Cardiac septum (tissue), 1 donor: ENCODE measurements around the gene TMPRSS13. TPM values are rescaled to one million over a fixed set of nuclear protein-coding genes. Genes with fewer than 3 reads are reported as not detected.
A peak's percentile ranks its signal among the peaks of the same experiment; 100 is the strongest.
"Not testable (repeated sequence)": the region's sequence is repeated elsewhere in the genome, so short reads cannot be mapped to it uniquely, and the experiment has no call there.

Source experiments
- DNase-seq: peaks from one replicate; pipeline ENCODE4 v3.0.0-alpha.2; 2020; ENCODE audit warnings: low spot score
- intact Hi-C: fragments of 100-400 bp; cut with DNase I; formaldehyde crosslinking; loops from one replicate; pipeline ENCODE4 v1.14.0; 2022
- total RNA-seq: library from RNA; stranded (reverse); fragmentation: NEBNext Ultra II Directional; extraction: Animal tissue kit (Norgen Biotek cat#: 25700); gene quantifications from one replicate; pipeline ENCODE4 v1.2.1, GENCODE V29; 2021
- donor health status: DM: no; HTN: no; CAD: no.

TMPRSS13 gene
- total RNA-seq, 1 donor from 2014 or later = not detected

DNA sequence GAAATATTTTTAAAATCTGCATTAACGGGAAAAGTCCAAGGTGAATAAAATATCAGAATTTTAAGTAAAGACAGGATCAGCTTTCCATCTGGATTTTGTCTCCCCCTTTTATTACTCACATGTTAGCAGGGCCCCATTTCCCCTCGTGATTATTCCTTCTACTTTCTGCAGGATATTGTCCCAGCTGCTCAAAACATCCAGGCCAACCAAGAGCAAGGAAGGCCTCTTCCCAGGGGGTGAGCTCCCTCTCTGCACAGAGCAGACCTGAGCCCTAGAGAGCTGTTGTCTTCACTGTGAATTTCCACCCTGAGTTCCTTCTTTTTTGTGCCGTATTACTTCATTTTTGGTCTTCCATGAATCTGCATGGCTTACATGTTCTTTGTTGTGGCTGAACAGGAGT, 3.7 kb upstream of the TMPRSS13 start:
- intact Hi-C loops = no loop called here
- no peak for DNase-seq

DNA sequence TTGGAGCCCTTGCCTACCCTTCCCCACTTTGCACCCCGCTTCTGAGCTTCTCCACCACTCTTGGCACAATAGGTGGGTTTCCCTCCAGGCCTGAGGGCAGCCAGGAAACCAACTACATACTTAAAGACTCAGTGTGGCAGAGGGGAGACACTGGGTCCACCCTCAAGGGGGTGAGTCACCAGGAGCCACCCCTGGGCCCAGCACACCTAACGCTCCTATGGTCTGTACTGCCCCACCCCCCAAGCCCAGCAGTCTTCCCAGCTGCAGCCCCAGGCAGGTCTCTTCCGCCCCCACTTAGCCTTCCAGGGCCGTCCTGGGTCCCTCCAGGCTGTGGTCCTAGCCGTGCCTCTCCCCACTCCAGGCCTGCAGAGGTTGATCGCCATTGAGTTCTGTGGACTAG, 3.2 kb upstream of the TMPRSS13 start:
- peak; percentile 47 for DNase-seq

DNA sequence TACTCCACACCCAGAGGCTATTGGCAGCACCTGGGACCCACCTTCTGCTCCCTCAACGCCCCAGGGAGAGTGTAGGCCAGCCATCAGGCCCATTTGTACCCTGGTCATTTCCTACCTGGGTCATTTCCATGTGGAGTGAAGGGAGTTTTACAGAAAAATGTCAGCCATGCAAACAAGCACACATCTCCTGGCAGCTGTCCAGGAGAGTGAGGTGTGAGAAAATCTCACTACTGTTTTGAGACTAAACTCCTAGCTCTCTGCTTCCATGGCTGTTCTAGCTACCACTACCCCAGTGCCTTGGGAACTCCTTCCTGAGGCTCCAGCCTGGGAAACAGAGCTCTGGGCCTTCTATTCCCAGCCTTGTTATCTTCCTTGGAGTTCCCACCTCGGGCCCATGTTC, 2.8 kb upstream of the TMPRSS13 start:
- intact Hi-C loops = no loop called here
- no peak for DNase-seq

More for the DNA sequence above, 3.2 kb upstream of the TMPRSS13 start:
- intact Hi-C loops = no loop called here

DNA sequence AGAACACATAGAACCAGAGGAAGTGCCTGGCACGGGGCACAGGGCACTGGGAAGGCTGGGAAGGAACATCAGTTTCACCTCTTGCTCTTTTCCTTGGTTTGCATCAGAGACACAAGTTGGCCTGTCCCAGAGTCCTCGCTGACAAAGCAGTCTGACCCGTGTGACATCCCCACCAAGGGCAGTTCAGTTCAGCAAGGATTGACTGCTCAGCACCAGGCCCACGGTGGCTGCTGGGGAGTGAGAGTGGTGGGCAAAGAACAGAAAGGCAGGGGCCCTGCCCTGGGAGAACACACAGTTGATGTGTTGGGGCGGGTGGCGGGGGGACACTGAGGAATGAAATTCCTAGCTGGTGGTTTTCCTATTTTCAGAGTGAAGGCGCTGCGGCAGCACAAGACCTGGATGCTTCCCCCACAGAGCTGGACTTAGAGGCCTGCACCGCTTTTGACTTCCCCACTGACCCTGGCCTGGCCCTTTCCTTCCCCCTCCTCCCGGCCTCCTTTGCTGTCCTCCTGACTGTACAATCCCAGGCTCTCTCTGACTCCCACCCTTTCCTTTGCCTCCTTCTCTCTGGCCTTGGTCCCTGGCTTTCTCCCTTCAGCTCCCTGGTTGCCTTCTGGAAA, 2.2 kb upstream of the TMPRSS13 start:
- DNase-seq = peak; percentile 68
- intact Hi-C loops = no loop called here

DNA sequence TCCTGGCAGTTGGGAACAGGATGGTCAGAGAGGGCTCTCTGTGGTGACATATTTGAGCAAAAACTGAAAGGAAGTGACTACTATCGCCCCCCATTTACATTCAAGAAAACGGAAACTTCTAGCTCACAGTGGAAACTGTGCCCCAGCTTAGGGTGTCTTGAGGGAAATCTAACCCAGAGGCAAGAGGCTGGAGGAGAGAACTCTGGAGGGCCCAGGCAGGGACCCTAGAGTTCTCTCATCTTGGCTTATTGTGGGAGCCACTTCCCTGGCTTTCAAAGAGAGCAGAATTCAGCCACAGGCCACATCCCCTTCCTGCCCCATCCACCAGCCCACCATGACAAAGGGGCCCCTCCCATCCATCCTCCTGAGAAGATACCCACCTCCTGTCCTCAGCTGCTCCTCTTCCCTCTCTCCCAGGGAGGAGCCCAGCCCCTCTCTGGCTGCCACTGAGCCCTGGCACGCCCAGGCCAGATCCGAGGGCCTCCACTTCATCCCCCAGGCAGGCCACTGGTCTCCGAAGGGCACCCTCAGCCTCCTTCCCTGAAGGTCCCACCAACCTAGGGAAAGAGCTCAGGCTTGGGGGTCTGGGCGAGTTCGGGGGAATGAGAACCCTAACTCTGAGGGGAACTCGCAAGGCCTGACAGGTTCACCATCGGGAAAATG, 1.6 kb upstream of the TMPRSS13 start:
- intact Hi-C loops = no loop called here
- peak; percentile 54 for DNase-seq

DNA sequence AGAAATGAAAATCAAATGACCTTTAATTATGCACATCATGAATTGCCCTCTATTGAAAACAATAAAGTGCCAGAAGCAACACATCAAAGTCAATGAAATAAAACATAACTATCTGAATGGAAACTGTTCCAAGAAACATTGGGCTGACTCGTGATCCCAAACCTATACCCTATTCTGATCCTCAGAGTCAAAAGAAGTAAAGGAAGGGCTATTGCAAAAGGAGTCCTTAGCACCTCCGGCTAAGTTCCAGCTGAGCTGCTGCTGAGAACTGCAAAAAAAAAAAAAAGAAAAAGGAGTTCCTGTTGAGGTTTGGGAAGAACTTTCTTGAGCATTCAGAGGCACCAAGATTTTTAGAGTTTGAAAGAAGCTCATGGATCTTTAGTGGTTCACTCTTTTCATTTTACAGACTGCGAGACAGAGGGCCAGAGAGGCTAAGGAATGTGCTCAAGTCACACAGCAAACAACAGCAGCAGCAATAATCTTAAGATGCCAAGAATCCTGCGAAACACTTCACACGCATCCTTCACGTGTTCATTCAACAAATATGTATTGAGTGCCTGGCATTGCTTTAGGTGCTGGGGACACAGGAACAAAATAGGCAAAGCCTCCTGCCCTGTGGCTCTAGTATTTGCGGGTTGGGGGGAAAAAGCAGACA, 841 bp upstream of the TMPRSS13 start:
- DNase-seq = peak; percentile 10
- intact Hi-C loops = no loop called here

DNA sequence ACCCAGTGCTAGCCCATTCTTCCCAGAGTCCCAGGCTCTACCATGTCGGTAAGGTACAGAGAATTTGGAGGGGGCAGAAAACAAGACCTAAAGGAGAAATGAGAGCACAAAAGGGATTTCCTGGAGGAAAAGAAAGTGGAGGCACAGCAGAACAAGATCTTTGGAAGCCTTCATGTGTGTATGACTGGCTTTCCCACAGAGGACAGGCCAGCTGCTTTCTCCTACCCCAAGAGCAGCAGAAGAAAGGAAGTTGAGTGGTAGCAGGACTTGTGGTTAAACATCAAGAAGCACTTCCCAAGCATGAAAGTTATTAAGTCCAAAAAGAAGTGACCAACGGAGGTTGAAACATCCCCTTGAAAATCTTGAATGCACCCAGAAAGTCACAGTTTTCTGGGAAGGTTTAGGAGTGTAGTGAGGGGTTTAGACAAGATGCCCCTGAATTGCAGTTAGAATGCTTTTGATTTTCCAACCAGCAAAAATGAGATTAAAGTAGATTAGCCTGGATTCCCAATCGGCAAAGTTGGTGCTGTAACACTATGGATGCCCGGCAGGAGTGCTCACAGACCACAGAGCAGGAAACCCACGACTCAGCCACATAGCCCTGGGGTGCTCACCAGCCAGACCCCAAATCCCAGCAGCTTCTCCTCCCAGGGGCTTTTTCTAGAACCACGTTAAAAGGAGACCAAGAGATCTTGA, 608 bp downstream of the TMPRSS13 start:
- intact Hi-C loops = no loop called here
- peak; percentile 4 for DNase-seq

DNA sequence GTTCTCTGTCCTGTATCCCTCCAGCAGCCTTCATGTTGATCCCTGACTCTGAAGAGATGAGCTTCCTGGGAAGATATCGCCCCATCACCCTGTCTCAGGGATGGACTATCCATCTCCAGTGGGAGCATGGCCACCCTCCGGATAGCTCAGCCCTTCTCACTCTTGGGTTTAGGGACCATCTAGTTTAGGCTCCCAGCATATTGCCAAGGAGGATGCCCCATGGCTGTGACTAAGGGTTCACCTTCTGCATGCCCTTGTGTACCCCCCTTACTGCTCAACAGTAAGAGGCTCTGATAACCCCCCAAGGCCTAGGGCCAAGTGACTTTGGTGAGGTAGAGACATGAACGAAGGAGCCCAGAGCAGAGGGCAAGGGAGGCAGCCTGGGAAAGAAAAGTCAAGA, 1.3 kb downstream of the TMPRSS13 start:
- intact Hi-C loops = no loop called here

DNA sequence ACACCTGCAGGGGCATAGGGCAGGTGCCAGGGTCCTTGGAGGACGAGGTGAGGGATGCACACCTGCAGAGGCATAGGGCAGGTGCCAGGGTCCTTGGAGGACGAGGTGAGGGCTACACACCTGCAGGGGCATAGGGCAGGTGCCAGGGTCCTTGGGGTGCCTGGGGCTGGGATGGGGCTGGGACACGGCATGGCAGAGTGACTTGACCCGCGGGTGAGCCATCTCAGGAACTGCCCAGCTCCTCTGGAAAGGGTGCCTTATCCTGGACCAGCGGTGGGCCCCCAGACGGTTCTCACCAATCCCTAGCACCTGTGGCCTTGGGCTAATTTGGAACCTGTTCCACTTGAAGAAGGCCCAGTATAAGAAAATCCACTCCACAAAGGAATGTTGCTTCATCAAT, 3.0 kb downstream of the TMPRSS13 start:
- intact Hi-C loops = not testable (repeated sequence)
- peak; percentile 39 for DNase-seq

More for the DNA sequence above, 1.3 kb downstream of the TMPRSS13 start:
- peak; percentile 51 for DNase-seq

DNA sequence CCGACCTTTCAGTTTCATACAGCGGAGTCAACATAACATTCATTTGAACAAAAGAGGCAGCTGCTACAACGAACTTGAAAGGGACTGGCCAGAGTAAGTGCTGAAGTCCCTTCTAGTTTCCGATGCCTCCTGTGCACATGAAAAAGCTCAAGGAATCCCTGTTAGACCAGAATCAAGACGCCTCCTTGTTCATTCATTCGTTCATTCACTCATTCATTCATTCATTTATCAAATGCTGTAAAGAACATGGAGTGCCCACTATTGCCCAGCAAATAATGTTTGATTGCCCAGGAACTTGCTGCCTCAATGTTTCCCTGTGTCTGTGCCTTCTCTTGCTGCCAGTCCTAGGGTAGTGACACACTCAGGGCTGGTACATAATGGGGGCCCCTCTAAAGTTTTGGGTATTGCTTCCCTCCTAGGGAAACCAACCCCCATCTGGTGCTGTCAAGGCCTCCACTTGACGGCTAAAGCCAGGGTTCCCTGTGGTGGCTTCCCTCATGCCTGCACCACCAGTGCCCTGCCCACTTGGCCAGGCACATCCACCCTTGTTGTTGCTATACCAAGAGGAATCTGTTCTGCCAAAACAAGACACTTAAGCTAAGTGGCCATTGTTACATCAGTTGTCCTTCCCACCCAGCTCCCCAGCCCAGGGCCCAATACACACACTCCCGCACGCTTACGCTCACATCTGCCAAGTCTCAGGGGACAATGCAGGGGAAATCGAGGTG, 3.8 kb downstream of the TMPRSS13 start:
- DNase-seq = peak; percentile 57
- intact Hi-C loops = no loop called here

DNA sequence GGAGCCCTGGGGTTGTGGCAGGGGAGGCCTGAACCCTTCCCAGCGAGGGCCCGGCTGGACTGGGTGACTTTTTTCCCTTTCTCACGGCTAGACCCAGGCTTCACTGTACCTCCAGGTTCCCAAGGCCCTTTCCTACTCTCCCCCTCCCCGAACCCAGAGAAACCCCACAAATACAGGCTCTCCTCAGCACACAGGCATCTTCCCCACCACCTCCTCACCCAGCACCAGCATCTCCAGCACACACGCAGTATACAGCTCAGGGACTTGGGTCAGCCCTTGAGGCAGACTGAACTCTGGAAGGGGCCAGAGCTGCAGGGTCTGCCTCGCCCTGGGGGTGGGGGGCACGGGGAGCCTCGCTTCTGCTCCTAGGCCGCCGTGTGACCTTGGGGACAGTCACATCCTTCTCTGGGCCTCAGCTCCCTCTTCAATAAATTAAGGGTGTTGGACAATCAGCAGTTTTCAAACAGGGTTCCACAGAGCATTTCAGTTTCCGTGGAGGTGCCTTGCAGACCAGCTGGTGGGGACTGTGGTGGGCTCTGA, 4.5 kb downstream of the TMPRSS13 start:
- intact Hi-C loops = no loop called here
- DNase-seq = peak; percentile 36

DNA sequence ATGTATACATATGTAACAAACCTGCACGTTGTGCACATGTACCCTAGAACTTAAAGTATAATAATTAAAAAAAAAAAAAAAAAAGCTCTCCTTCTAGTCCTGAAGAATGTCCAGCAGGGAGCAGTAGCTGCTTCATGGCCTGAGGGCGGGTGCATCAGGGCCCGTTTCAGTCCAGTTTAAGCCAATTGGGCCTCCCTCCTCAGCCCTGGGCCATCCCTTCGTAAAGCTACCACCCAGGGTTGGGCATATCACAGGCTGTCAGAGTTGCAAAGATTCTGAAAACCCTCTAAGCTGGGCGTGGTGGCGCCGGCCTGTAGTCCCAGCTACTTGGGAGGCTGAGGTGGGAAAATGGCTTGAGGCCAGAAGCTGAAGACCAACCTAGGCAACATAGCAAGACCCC, 5.4 kb downstream of the TMPRSS13 start:
- DNase-seq = peak; percentile 27
- intact Hi-C loops = no loop called here

DNA sequence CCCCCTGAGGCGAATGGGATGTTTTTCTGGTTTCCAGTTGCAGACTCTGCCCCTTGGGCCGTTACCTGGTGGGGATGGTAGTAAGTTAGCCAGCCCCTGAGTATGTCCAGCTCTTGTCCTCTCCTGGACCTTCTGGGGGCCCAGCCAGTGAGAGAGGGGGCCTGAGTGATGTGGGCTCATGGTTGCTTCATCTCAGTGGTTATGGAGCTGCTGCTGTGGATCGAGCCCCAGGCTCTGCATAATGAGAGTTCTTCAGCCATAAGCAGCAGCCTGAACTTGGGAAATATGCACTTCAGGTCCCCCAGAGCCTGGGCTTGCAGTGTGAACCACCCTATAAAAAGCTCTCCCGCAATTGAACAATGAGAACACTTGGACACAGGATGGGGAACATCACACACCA, 5.9 kb downstream of the TMPRSS13 start:
- DNase-seq = peak; percentile 46
- intact Hi-C loops = no loop called here

DNA sequence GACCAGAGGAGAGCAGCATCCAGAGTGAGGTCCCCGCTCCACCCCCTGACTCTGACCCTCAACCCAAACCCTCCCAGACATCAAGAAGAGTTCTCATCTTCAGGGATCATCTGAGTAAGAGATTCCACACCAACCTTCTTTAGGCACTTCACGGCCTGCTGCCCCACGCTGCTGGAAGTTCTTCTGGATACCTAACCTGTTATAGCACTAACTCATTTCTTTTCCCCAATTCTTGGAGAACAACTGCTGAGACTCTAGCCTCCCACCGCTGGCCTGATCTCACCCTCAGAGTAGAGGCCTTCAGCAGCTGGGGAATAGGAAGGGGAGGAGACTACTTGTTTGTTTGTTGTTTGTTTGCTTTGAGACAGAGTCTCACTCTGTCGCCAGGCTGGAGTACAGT, 7.3 kb downstream of the TMPRSS13 start:
- peak; percentile 62 for DNase-seq
- intact Hi-C loops = no loop called here

DNA sequence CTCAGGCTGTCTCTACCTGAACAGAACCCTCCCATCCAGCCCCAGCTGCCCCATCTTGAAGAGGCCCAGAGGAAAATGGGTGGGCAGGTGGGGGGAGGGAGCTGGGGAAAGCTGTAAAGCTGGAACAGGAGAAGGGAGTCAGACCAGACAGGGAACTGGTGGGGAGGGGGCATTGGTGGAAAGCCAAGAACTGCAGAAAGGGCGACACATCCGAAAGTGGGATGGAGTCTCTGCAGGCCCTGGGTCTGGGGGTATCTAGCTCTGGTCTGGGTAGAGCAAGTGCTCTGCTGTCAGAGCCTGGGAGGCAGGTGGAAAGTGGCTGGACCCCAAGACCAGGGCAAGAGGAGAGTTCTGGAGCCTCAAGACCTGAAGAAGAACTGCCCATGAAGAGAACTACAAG, 7.7 kb downstream of the TMPRSS13 start:
- peak; percentile 65 for DNase-seq
- intact Hi-C loops = no loop called here

DNA sequence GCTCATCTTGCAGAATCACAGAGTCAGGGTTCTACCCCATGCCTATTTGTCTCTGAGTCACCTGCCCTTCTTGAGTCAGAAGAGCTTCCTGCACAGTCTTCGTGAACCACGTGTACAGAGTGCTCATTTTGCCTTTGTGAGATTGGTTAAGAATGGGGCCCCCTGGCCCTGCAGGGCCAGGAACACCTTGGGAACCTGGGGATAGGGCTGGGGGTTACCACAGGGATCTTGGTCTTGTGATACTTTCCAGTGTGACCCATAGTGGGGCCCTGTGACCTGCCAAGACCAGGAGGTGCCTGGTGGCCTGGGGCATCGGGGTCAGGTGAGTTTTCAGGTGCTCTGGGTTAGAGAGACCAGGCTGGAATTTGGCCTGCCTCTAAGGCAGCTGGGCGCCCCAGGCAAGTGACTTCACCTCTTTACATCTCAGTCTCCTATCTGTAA, 9.4 kb downstream of the TMPRSS13 start:
- DNase-seq = peak; percentile 63
- intact Hi-C loops = no loop called here

DNA sequence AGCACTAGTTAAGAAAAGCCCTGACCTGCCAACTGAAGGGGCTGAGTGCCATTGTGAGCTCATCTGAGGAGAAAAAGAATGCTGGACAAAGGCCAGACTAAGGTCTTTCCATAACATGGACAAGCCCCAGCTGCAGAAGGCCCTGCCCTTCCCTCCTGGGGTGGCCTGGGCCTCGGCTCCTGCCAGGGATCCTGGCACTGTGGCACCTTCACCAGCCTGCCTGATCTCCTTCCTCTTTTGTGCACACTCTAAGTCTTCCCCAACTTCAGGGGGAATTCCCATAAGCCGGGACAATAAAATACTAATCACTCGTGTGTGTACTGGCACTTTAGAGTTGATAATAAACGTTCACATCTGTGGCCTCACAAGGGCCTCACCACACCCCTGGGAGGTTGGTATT, 9.9 kb downstream of the TMPRSS13 start:
- DNase-seq = peak; percentile 38
- intact Hi-C loops = no loop called here

DNA sequence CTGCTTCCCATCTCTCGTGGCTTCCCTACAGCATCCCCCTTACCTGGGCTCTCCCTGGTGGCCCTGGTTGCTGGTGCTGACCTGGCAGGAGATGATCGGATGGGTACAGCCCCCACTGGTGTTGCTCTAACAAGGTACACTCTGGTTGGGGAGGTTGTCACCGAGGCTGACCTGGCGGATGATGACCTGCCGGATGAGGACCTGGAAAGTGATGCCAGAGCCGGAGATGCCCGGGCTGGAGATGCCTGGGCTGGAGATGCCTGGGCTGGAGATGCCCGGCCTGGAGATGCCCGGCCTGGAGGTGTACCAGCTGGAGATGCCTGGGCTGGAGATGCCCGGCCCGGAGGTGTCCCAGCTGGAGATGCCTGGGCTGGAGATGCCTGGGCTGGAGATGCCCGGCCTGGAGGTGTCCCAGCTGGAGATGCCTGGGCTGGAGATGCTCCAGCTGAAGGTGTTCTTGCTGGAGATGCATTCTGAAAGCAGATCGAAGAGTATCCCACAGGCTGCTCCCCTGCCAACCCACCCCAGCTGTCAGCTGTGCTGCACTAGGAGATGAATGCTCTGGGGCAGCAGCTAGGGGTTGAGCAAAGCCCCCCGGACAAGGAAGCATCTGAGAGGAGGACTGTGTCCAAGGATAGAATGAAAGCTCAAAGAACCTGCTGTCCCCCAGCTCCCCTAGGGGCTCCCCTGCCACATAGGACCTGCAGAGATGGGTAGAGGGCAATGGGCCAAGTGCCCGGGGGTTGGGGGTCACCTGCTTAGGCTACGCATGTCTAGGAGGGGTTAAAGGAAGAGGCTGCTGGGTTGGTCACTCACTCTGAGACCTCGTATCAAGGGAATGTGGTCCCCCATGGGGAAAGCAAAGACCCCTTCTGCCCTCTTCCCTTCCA, 10.6 kb downstream of the TMPRSS13 start:
- intact Hi-C loops = no loop called here
- peak; percentile 67 for DNase-seq
